SK-N-SH (cell line): ENCODE data around the gene AHCYL2. TPM values are rescaled to one million over a fixed set of nuclear protein-coding genes. Genes with fewer than 3 reads are reported as not detected.
A peak's percentile ranks its signal among the peaks of the same experiment; 100 is the strongest.

Source experiments
- CTCF ChIA-PET: fragments of 300-600, 350-600 bp; formaldehyde crosslinking; extraction: SDS; loops from one replicate; lab custom pipeline; 2021; lab: Yijun Ruan, JAX
- POLR2A ChIA-PET: fragments of 350-600 bp; sonication (Branson Sonifier 250); formaldehyde crosslinking; extraction: SDS; loops from one replicate; lab custom pipeline; 2020; ENCODE audit warnings: antibody characterized with exemption, inconsistent platforms; lab: Yijun Ruan, JAX
- DNase-seq: peaks from one replicate; pipeline ENCODE4 v3.0.0; 2012
- H2AFZ ChIP-seq: fragments of 200-600 bp; sonication (generic); 2 replicates; pipeline ENCODE4 v1.8.1; 2016; ENCODE audit warnings: antibody characterized with exemption, mild to moderate bottlenecking, low read depth
- H3F3A ChIP-seq: fragments of 200-600 bp; sonication (generic); replicated peaks from 2 replicates; pipeline ENCODE3; 2016; ENCODE audit warnings: antibody characterized with exemption, mild to moderate bottlenecking; ENCODE audit not compliant: insufficient read depth
- H3K27ac ChIP-seq, 2 experiments: fragments of 200-500 bp in 1 of 2; fragments of 200-600 bp in 1 of 2; sonication (Bioruptor generic) in 1 of 2; sonication (generic), shearing (Covaris generic) in 1 of 2; 2 replicates each; pipeline versions ENCODE4 v1.5.1 to v1.6.1; 2014 to 2016; ENCODE audit warnings: low read depth in 2 of 2, inconsistent platforms in 1 of 2, low read length in 1 of 2, mild to moderate bottlenecking in 1 of 2, mixed read lengths in 1 of 2
- H3K27me3 ChIP-seq: fragments of 200-600 bp; sonication (generic), shearing (Covaris generic); 2 replicates; pipeline ENCODE4 v1.6.1; 2016; ENCODE audit warnings: mixed run types; ENCODE audit not compliant: insufficient read depth
- H3K36me3 ChIP-seq, 2 experiments: fragments of 200-500 bp in 1 of 2; fragments of 200-600 bp in 1 of 2; sonication (Bioruptor generic) in 1 of 2; sonication (generic) in 1 of 2; replicated peaks in 1 of 2; 2 replicates each; pipeline versions ENCODE3 to v1.5.1; 2014 to 2016; ENCODE audit warnings: low read length in 1 of 2, mild to moderate bottlenecking in 1 of 2; ENCODE audit not compliant: insufficient read depth in 2 of 2, control insufficient read depth in 1 of 2
- H3K4me1 ChIP-seq, 2 experiments: fragments of 200-500 bp in 1 of 2; fragments of 200-600 bp in 1 of 2; sonication (Bioruptor generic) in 1 of 2; sonication (generic), shearing (Covaris generic) in 1 of 2; 2 replicates each; pipeline versions ENCODE4 v1.5.1 to v1.6.1; 2014 to 2016; ENCODE audit warnings: low read depth in 1 of 2, low read length in 1 of 2, mixed run types in 1 of 2; ENCODE audit not compliant: insufficient read depth in 2 of 2, control insufficient read depth in 1 of 2
- H3K4me2 ChIP-seq: fragments of 200-600 bp; sonication (generic), shearing (Covaris generic); 2 replicates; pipeline ENCODE4 v1.6.1; 2017; ENCODE audit warnings: mixed run types
- H3K4me3 ChIP-seq, 2 experiments: fragments of 200-500 bp in 1 of 2; fragments of 200-600 bp in 1 of 2; sonication (Bioruptor generic) in 1 of 2; sonication (generic), shearing (Covaris generic) in 1 of 2; 2 replicates each; pipeline versions ENCODE4 v1.5.1 to v1.8.1; 2014 to 2016; ENCODE audit warnings: low read depth in 2 of 2, inconsistent platforms in 1 of 2, low read length in 1 of 2, mild to moderate bottlenecking in 1 of 2, mixed read lengths in 1 of 2, moderate library complexity in 1 of 2
- H3K79me2 ChIP-seq: fragments of 200-600 bp; sonication (generic); 2 replicates; pipeline ENCODE4 v1.8.1; 2017; ENCODE audit warnings: mild to moderate bottlenecking; ENCODE audit not compliant: insufficient read depth
- H3K9ac ChIP-seq: fragments of 200-600 bp; sonication (generic); 2 replicates; pipeline ENCODE4 v1.6.1; 2017; ENCODE audit warnings: mixed run types
- H3K9me2 ChIP-seq: fragments of 200-600 bp; sonication (generic); 2 replicates; pipeline ENCODE4 v1.6.1; 2017; ENCODE audit warnings: mixed run types
- H3K9me3 ChIP-seq: fragments of 200-600 bp; sonication (generic); 2 replicates; pipeline ENCODE4 v1.6.1; 2017; ENCODE audit warnings: mixed run types, mild to moderate bottlenecking, moderate library complexity
- H4K20me1 ChIP-seq: fragments of 200-600 bp; sonication (generic); 2 replicates; pipeline ENCODE4 v1.6.1; 2017; ENCODE audit warnings: mild to moderate bottlenecking, mixed run types; ENCODE audit not compliant: insufficient read depth
- ELF1 ChIP-seq: IDR thresholded peaks from 2 replicates; pipeline ENCODE4 v1.4.0; 2012
- SMC3 ChIP-seq: IDR thresholded peaks from 2 replicates; pipeline ENCODE4 v1.6.1; 2012; ENCODE audit warnings: low read depth, low read length, improper control_type of control experiment
- TCF12 ChIP-seq: IDR thresholded peaks from 2 replicates; pipeline ENCODE4 v1.4.0; 2012
- YY1 ChIP-seq: IDR thresholded peaks from 2 replicates; pipeline ENCODE4 v1.4.0; 2012; ENCODE audit warnings: low read depth, mild to moderate bottlenecking
- WGBS: methylation state at CpG from one replicate; pipeline ENCODE4 v1.1.6; 2017; ENCODE audit warnings: low lambda C conversion rate; 5-methylcytosine and 5-hydroxymethylcytosine counted together
- polyA plus RNA-seq, 3 experiments: library from polyadenylated mRNA; depleted of rRNA; stranded (reverse); fragments of >200 nt; gene quantifications; 2 replicates each; pipeline ENCODE4 v1.2.3, GENCODE V29; 2012
- TF ChIP-seq, protein P1 (sequence below): IDR thresholded peaks from 2 replicates; pipeline ENCODE4; 2012
- TF ChIP-seq, protein P2 (sequence below): fragments of 200-600 bp; sonication (generic); IDR thresholded peaks from 2 replicates; pipeline ENCODE4 v1.6.1; 2017; ENCODE audit warnings: antibody characterized with exemption, mild to moderate bottlenecking, moderate library complexity
- TF ChIP-seq, protein P3 (sequence below): IDR thresholded peaks from 2 replicates; pipeline ENCODE4 v1.6.1; 2012; ENCODE audit warnings: mild to moderate bottlenecking, low read depth, low read length, moderate library complexity

Gene AHCYL2
- polyA plus RNA-seq, 1 of the 3 experiments (the other 2 are of a cell fraction): 20.4 TPM

DNA sequence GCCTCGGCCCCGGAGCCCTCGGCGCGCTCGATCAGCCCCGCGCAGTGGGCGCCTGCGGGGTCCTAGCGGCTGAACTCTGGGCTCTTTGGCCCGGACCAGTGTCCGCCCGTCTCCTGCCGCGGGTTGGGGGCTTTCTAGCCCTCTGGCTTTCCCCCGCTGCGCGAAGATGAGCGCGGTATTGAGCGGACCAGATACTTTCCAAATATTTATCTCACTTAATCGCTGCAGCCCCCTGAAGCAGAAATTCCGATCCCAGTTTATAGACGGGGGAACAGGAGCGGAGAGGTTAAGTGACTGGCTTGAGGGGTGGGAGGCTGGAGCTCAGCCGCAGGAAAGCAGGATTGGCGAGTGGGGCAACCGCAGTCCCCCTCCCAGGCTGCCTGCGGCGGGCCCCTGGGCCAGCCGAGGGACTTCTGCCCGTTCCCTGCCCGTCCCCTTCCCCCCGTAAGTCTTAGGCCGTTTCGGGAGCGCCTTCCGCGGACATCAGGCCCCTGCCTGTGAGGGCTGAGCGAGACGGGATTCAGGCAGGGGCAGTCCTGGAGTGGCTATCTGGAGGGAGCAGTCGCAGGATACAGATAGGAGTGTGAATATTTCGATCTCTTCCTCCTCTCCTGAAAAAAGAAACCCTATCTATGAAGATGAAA, 210.0 kb downstream of the AHCYL2 start:
- no peaks in the 10 kb centered on the region for H3K9me3 ChIP-seq
- POLR2A ChIA-PET: interaction anchor here (0.6 to 1.7 kb wide), 3 partner anchors 8 to 613 kb away, joined by 3 to 4 read pairs (median 3); no protein-coding TSS in a partner anchor
- peak overlapping the region; percentile 95 for H3K4me2 ChIP-seq
- H3K36me3 ChIP-seq: no peaks in the 10 kb centered on the region
- H3F3A ChIP-seq: peaks cover 14% of the 10 kb centered on the region
- H3K9ac ChIP-seq: peak overlapping the region; percentile 75
- peak; percentile 49; the same call in 1 of the 2 replicates for TF ChIP-seq YY1
- no peak for TF ChIP-seq TCF12
- no peak for TF ChIP-seq SMC3
- H3K79me2 ChIP-seq: no peaks in the 10 kb centered on the region
- H2AFZ ChIP-seq: peak overlapping the region; percentile 94
- H4K20me1 ChIP-seq: no peaks in the 10 kb centered on the region
- H3K4me3 ChIP-seq: peak overlapping the region; percentile 85 to 93
- peaks cover 9 to 15% of the 10 kb centered on the region in 2 experiments; a peak in 3 of 4 replicates for H3K4me1 ChIP-seq
- 2% methylated on average over 32 of the region's 44 CpGs for WGBS
- peak; percentile 76 for DNase-seq
- CTCF ChIA-PET: interaction anchor here (0.7 to 4.9 kb wide), 22 partner anchors 9 to 246 kb away, joined by 3 to 38 read pairs (median 4); partner anchors contain the start of gene SMO
- no peak overlapping the region; a peak in 1 of 4 replicates for H3K27ac ChIP-seq
- no peaks in the 10 kb centered on the region for H3K27me3 ChIP-seq
- H3K9me2 ChIP-seq: no peaks in the 10 kb centered on the region

DNA sequence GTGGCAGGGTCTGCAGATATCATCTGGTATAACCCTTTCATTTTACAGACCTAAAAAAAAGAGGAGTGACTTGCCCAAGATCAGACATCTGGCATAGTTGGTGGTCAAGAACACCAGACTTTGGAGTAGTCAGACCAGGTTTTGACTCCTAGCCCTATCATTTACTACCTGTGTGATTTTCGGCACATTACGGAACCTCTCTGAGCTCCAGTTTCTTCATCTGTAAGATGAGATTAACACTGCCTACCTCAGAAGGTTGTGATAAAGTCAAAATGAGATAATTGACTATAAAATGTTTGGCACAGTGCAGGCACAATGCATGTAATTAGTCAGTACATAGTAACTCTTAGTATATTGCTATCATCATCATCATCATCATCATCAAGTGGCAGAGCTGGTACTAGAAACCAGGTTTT, 210.6 kb downstream of the AHCYL2 start:
- ChIA-PET POLR2A (no interaction called here), CTCF (interaction anchor here (0.8 to 4.9 kb wide), 8 partner anchors 12 to 217 kb away, joined by 3 to 38 read pairs (median 6); no protein-coding TSS in a partner anchor)
- Histone ChIP-seq H3K4me1 (peaks cover 9 to 15% of the 10 kb centered on the region in 2 experiments; a peak in 3 of 4 replicates), H3K9me2 (no peaks in the 10 kb centered on the region), H3K9ac (peak overlapping the region; percentile 75; the same call in 1 of the 2 replicates), H3K4me2 (peak overlapping the region; percentile 95), H4K20me1 (no peaks in the 10 kb centered on the region), H3K27ac (no peak overlapping the region), H3F3A (peaks cover 14% of the 10 kb centered on the region), H3K27me3 (no peaks in the 10 kb centered on the region), H2AFZ (peak overlapping the region; percentile 94), H3K9me3 (no peaks in the 10 kb centered on the region), H3K36me3 (no peaks in the 10 kb centered on the region), H3K79me2 (no peaks in the 10 kb centered on the region), H3K4me3 (peak overlapping the region; percentile 85 to 93)
- WGBS: 100% methylated on average over 2 of the region's 2 CpGs
- no peak for TF ChIP-seq ELF1
- TF ChIP-seq, protein P1, sequence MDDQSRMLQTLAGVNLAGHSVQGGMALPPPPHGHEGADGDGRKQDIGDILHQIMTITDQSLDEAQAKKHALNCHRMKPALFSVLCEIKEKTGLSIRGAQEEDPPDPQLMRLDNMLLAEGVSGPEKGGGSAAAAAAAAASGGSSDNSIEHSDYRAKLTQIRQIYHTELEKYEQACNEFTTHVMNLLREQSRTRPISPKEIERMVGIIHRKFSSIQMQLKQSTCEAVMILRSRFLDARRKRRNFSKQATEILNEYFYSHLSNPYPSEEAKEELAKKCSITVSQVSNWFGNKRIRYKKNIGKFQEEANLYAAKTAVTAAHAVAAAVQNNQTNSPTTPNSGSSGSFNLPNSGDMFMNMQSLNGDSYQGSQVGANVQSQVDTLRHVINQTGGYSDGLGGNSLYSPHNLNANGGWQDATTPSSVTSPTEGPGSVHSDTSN: no peak
- TF ChIP-seq, protein P2, sequence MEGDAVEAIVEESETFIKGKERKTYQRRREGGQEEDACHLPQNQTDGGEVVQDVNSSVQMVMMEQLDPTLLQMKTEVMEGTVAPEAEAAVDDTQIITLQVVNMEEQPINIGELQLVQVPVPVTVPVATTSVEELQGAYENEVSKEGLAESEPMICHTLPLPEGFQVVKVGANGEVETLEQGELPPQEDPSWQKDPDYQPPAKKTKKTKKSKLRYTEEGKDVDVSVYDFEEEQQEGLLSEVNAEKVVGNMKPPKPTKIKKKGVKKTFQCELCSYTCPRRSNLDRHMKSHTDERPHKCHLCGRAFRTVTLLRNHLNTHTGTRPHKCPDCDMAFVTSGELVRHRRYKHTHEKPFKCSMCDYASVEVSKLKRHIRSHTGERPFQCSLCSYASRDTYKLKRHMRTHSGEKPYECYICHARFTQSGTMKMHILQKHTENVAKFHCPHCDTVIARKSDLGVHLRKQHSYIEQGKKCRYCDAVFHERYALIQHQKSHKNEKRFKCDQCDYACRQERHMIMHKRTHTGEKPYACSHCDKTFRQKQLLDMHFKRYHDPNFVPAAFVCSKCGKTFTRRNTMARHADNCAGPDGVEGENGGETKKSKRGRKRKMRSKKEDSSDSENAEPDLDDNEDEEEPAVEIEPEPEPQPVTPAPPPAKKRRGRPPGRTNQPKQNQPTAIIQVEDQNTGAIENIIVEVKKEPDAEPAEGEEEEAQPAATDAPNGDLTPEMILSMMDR: no peak
- TF ChIP-seq, protein P3, sequence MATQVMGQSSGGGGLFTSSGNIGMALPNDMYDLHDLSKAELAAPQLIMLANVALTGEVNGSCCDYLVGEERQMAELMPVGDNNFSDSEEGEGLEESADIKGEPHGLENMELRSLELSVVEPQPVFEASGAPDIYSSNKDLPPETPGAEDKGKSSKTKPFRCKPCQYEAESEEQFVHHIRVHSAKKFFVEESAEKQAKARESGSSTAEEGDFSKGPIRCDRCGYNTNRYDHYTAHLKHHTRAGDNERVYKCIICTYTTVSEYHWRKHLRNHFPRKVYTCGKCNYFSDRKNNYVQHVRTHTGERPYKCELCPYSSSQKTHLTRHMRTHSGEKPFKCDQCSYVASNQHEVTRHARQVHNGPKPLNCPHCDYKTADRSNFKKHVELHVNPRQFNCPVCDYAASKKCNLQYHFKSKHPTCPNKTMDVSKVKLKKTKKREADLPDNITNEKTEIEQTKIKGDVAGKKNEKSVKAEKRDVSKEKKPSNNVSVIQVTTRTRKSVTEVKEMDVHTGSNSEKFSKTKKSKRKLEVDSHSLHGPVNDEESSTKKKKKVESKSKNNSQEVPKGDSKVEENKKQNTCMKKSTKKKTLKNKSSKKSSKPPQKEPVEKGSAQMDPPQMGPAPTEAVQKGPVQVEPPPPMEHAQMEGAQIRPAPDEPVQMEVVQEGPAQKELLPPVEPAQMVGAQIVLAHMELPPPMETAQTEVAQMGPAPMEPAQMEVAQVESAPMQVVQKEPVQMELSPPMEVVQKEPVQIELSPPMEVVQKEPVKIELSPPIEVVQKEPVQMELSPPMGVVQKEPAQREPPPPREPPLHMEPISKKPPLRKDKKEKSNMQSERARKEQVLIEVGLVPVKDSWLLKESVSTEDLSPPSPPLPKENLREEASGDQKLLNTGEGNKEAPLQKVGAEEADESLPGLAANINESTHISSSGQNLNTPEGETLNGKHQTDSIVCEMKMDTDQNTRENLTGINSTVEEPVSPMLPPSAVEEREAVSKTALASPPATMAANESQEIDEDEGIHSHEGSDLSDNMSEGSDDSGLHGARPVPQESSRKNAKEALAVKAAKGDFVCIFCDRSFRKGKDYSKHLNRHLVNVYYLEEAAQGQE: no peak
- no peak for DNase-seq
